ENCODE data around the gene PLEKHG1.

PLEKHG1 gene

GRCh38 chr6:150610584-150610983 is 10.9 kb downstream of the PLEKHG1 start:
- Histone ChIP-seq H3K18ac (ENCODE audit: low read length) (no peak overlapping the region), H3K27ac (ENCODE audit: low read depth, low read length) (no peak overlapping the region), H3K9ac (ENCODE audit: low read length) (no peak overlapping the region), H4K91ac (ENCODE audit: low read depth, low read length) (no peak overlapping the region), H3K79me1 (ENCODE audit: low read length) (no peaks in the 10 kb centered on the region), H3K9me3 (ENCODE audit: insufficient read depth, low read depth, low read length) (no peaks in the 10 kb centered on the region), H2AFZ (ENCODE audit: insufficient read depth, low read length, poor library complexity) (no peak overlapping the region), H4K8ac (ENCODE audit: low read depth, low read length) (no peak overlapping the region), H2BK5ac (ENCODE audit: low read depth, low read length, poor library complexity) (no peak overlapping the region), H4K12ac (ENCODE audit: low read depth, low read length) (no peak overlapping the region), H2BK12ac (ENCODE audit: low read length) (no peak overlapping the region), H3K27me3 (ENCODE audit: insufficient read depth, low read length) (no peaks in the 10 kb centered on the region), H2AK5ac (ENCODE audit: low read length) (no peak overlapping the region), H3K23ac (ENCODE audit: low read length) (no peak overlapping the region), H3K36me3 (ENCODE audit: control insufficient read depth in 1 of 2, insufficient read depth in 2 of 2, low read length in 2 of 2) (no peaks in the 10 kb centered on the region), H3K4me2 (ENCODE audit: low read length) (no peak overlapping the region), H3K79me2 (ENCODE audit: control insufficient read depth, insufficient read depth, low read length, poor library complexity) (no peaks in the 10 kb centered on the region), H3K4ac (ENCODE audit: low read depth, low read length) (no peak overlapping the region), H3K4me1 (ENCODE audit: control insufficient read depth in 1 of 2, insufficient read depth in 2 of 2, low read length in 2 of 2) (peaks cover 0 to 2% of the 10 kb centered on the region in 2 experiments), H3K14ac (ENCODE audit: low read length) (no peak overlapping the region), H3K4me3 (ENCODE audit: low read depth, low read length) (no peak overlapping the region), H2BK120ac (ENCODE audit: insufficient read depth, low read length, poor library complexity) (no peak overlapping the region)
- DNase-seq = no peak

GRCh38 chr6:150613269-150613668 is 13.6 kb downstream of the PLEKHG1 start:
- no peaks in the 10 kb centered on the region for H3K4me1 ChIP-seq (ENCODE audit: control insufficient read depth in 1 of 2, insufficient read depth in 2 of 2, low read length in 2 of 2)
- WGBS (ENCODE audit: extremely low coverage, insufficient coverage, insufficient read length) = no CpG with 5 or more reads among the region's 4 CpGs
- H3K23ac ChIP-seq (ENCODE audit: low read length) = no peak overlapping the region
- H3K18ac ChIP-seq (ENCODE audit: low read length) = no peak overlapping the region
- no peak overlapping the region for H2BK5ac ChIP-seq (ENCODE audit: low read depth, low read length, poor library complexity)
- no peak for DNase-seq
- H3K27ac ChIP-seq (ENCODE audit: low read depth, low read length) = no peak overlapping the region
- no peak overlapping the region for H4K8ac ChIP-seq (ENCODE audit: low read depth, low read length)
- H3K9me3 ChIP-seq (ENCODE audit: insufficient read depth, low read depth, low read length) = no peaks in the 10 kb centered on the region
- H4K91ac ChIP-seq (ENCODE audit: low read depth, low read length) = no peak overlapping the region
- H2AFZ ChIP-seq (ENCODE audit: insufficient read depth, low read length, poor library complexity) = no peak overlapping the region
- H3K79me1 ChIP-seq (ENCODE audit: low read length) = no peaks in the 10 kb centered on the region
- no peak overlapping the region for H2BK12ac ChIP-seq (ENCODE audit: low read length)
- H3K9ac ChIP-seq (ENCODE audit: low read length) = no peak overlapping the region
- H4K12ac ChIP-seq (ENCODE audit: low read depth, low read length) = no peak overlapping the region
- H3K4me3 ChIP-seq (ENCODE audit: low read depth, low read length) = no peak overlapping the region
- no peak overlapping the region for H3K4me2 ChIP-seq (ENCODE audit: low read length)
- H3K36me3 ChIP-seq (ENCODE audit: control insufficient read depth in 1 of 2, insufficient read depth in 2 of 2, low read length in 2 of 2) = no peaks in the 10 kb centered on the region
- no peaks in the 10 kb centered on the region for H3K27me3 ChIP-seq (ENCODE audit: insufficient read depth, low read length)
- no peak overlapping the region for H2BK120ac ChIP-seq (ENCODE audit: insufficient read depth, low read length, poor library complexity)
- H3K14ac ChIP-seq (ENCODE audit: low read length) = no peak overlapping the region
- no peaks in the 10 kb centered on the region for H3K79me2 ChIP-seq (ENCODE audit: control insufficient read depth, insufficient read depth, low read length, poor library complexity)
- H2AK5ac ChIP-seq (ENCODE audit: low read length) = no peak overlapping the region
- no peak overlapping the region for H3K4ac ChIP-seq (ENCODE audit: low read depth, low read length)

- Histone ChIP-seq H2BK12ac (ENCODE audit: low read length) (no peak overlapping the region), H3K4me2 (ENCODE audit: low read length) (no peak overlapping the region), H3K4me1 (ENCODE audit: control insufficient read depth in 1 of 2, insufficient read depth in 2 of 2, low read length in 2 of 2) (no peaks in the 10 kb centered on the region), H4K8ac (ENCODE audit: low read depth, low read length) (no peak overlapping the region), H2BK120ac (ENCODE audit: insufficient read depth, low read length, poor library complexity) (no peak overlapping the region), H3K79me2 (ENCODE audit: control insufficient read depth, insufficient read depth, low read length, poor library complexity) (no peaks in the 10 kb centered on the region), H3K4ac (ENCODE audit: low read depth, low read length) (no peak overlapping the region), H3K9ac (ENCODE audit: low read length) (no peak overlapping the region), H3K14ac (ENCODE audit: low read length) (no peak overlapping the region), H2AFZ (ENCODE audit: insufficient read depth, low read length, poor library complexity) (no peak overlapping the region), H2AK5ac (ENCODE audit: low read length) (no peak overlapping the region), H2BK5ac (ENCODE audit: low read depth, low read length, poor library complexity) (no peak overlapping the region), H3K23ac (ENCODE audit: low read length) (no peak overlapping the region), H4K12ac (ENCODE audit: low read depth, low read length) (no peak overlapping the region), H3K79me1 (ENCODE audit: low read length) (no peaks in the 10 kb centered on the region), H3K4me3 (ENCODE audit: low read depth, low read length) (no peak overlapping the region), H3K27ac (ENCODE audit: low read depth, low read length) (no peak overlapping the region), H3K18ac (ENCODE audit: low read length) (no peak overlapping the region), H3K9me3 (ENCODE audit: insufficient read depth, low read depth, low read length) (no peaks in the 10 kb centered on the region), H3K27me3 (ENCODE audit: insufficient read depth, low read length) (no peaks in the 10 kb centered on the region), H3K36me3 (ENCODE audit: control insufficient read depth in 1 of 2, insufficient read depth in 2 of 2, low read length in 2 of 2) (no peaks in the 10 kb centered on the region), H4K91ac (ENCODE audit: low read depth, low read length) (no peak overlapping the region)
- no peak for DNase-seq
Measured at GRCh38 chr6:150615967-150616366, 16.3 kb downstream of the PLEKHG1 start.

GRCh38 chr6:150616586-150616985 is 16.9 kb downstream of the PLEKHG1 start:
- Histone ChIP-seq H3K9me3 (ENCODE audit: insufficient read depth, low read depth, low read length) (no peaks in the 10 kb centered on the region), H2BK5ac (ENCODE audit: low read depth, low read length, poor library complexity) (no peak overlapping the region), H3K79me2 (ENCODE audit: control insufficient read depth, insufficient read depth, low read length, poor library complexity) (no peaks in the 10 kb centered on the region), H3K27me3 (ENCODE audit: insufficient read depth, low read length) (no peaks in the 10 kb centered on the region), H4K12ac (ENCODE audit: low read depth, low read length) (no peak overlapping the region), H3K4me1 (ENCODE audit: control insufficient read depth in 1 of 2, insufficient read depth in 2 of 2, low read length in 2 of 2) (no peaks in the 10 kb centered on the region), H4K8ac (ENCODE audit: low read depth, low read length) (no peak overlapping the region), H4K91ac (ENCODE audit: low read depth, low read length) (no peak overlapping the region), H3K23ac (ENCODE audit: low read length) (no peak overlapping the region), H3K79me1 (ENCODE audit: low read length) (no peaks in the 10 kb centered on the region), H3K36me3 (ENCODE audit: control insufficient read depth in 1 of 2, insufficient read depth in 2 of 2, low read length in 2 of 2) (no peaks in the 10 kb centered on the region), H2AFZ (ENCODE audit: insufficient read depth, low read length, poor library complexity) (no peak overlapping the region), H3K9ac (ENCODE audit: low read length) (no peak overlapping the region), H3K4me2 (ENCODE audit: low read length) (no peak overlapping the region), H2BK12ac (ENCODE audit: low read length) (no peak overlapping the region), H3K4ac (ENCODE audit: low read depth, low read length) (no peak overlapping the region), H2BK120ac (ENCODE audit: insufficient read depth, low read length, poor library complexity) (no peak overlapping the region), H3K27ac (ENCODE audit: low read depth, low read length) (no peak overlapping the region), H3K4me3 (ENCODE audit: low read depth, low read length) (no peak overlapping the region), H2AK5ac (ENCODE audit: low read length) (no peak overlapping the region), H3K18ac (ENCODE audit: low read length) (no peak overlapping the region), H3K14ac (ENCODE audit: low read length) (no peak overlapping the region)
- DNase-seq = no peak
- WGBS (ENCODE audit: extremely low coverage, insufficient coverage, insufficient read length) = no CpG with 5 or more reads among the region's 2 CpGs

- Histone ChIP-seq H2AFZ (ENCODE audit: insufficient read depth, low read length, poor library complexity) (no peak overlapping the region), H3K4me1 (ENCODE audit: control insufficient read depth in 1 of 2, insufficient read depth in 2 of 2, low read length in 2 of 2) (no peaks in the 10 kb centered on the region), H3K4me2 (ENCODE audit: low read length) (no peak overlapping the region), H2BK5ac (ENCODE audit: low read depth, low read length, poor library complexity) (no peak overlapping the region), H3K79me1 (ENCODE audit: low read length) (no peaks in the 10 kb centered on the region), H4K12ac (ENCODE audit: low read depth, low read length) (no peak overlapping the region), H3K4me3 (ENCODE audit: low read depth, low read length) (no peak overlapping the region), H3K27me3 (ENCODE audit: insufficient read depth, low read length) (no peaks in the 10 kb centered on the region), H3K9ac (ENCODE audit: low read length) (no peak overlapping the region), H2BK12ac (ENCODE audit: low read length) (no peak overlapping the region), H3K4ac (ENCODE audit: low read depth, low read length) (no peak overlapping the region), H2BK120ac (ENCODE audit: insufficient read depth, low read length, poor library complexity) (no peak overlapping the region), H3K23ac (ENCODE audit: low read length) (no peak overlapping the region), H4K8ac (ENCODE audit: low read depth, low read length) (no peak overlapping the region), H4K91ac (ENCODE audit: low read depth, low read length) (no peak overlapping the region), H3K36me3 (ENCODE audit: control insufficient read depth in 1 of 2, insufficient read depth in 2 of 2, low read length in 2 of 2) (no peaks in the 10 kb centered on the region), H3K14ac (ENCODE audit: low read length) (no peak overlapping the region), H3K18ac (ENCODE audit: low read length) (no peak overlapping the region), H3K27ac (ENCODE audit: low read depth, low read length) (no peak overlapping the region), H3K9me3 (ENCODE audit: insufficient read depth, low read depth, low read length) (no peaks in the 10 kb centered on the region), H2AK5ac (ENCODE audit: low read length) (no peak overlapping the region), H3K79me2 (ENCODE audit: control insufficient read depth, insufficient read depth, low read length, poor library complexity) (no peaks in the 10 kb centered on the region)
- WGBS (ENCODE audit: extremely low coverage, insufficient coverage, insufficient read length) = no CpG with 5 or more reads among the region's 3 CpGs
- no peak for DNase-seq
Measured at GRCh38 chr6:150617062-150617461, 17.4 kb downstream of the PLEKHG1 start.
